HG03064 (cell line): ENCODE measurements around the gene KCNJ18.
"Not testable (repeated sequence)": the region's sequence is repeated elsewhere in the genome, so short reads cannot be mapped to it uniquely, and the experiment has no call there.

ENCODE experiments used
- ATAC-seq: cut with Tn5 transposase; IDR thresholded peaks from one replicate; pipeline ENCODE4 v1.9.1; 2021; ENCODE audit warnings: low read depth; ENCODE audit not compliant: unreplicated experiment

Gene KCNJ18

DNA sequence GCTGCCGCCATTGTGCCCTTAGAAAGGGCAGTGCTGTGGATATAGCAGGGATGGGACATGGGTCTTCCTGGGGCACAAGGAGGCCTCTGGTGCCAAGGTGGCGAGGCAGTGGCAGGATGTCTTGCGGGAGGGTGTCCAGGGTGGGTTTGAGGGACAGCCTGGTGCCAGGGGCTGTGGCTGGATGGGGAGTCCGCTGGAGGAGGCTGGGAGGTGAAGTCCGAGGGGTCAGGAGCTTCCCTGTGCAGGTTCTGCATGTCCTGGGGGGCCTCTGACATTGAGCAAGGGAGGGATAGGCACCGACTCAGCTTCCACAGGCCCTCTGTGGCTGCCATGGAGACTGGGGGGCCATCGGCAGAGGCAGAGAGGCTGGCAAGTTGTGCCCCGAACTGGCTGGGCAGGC, 9.7 kb downstream of the KCNJ18 start:
- ATAC-seq = not testable (repeated sequence)

DNA sequence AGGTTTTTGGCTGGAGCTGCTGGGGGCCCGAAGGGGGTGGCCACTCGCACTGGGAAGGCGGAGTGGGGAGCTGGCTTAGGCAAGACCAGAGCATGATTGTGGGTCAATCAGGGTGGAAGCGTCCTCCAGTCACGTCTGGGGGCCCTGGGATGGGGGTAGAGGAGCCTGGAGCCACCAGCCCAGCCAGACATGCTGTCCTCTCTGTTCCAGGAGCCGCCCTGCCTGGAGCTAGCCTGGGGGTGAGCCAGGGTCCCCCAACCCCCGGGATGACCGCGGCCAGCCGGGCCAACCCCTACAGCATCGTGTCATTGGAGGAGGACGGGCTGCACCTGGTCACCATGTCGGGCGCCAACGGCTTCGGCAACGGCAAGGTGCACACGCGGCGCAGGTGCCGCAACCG, 10.2 kb downstream of the KCNJ18 start:
- not testable (repeated sequence) for ATAC-seq

DNA sequence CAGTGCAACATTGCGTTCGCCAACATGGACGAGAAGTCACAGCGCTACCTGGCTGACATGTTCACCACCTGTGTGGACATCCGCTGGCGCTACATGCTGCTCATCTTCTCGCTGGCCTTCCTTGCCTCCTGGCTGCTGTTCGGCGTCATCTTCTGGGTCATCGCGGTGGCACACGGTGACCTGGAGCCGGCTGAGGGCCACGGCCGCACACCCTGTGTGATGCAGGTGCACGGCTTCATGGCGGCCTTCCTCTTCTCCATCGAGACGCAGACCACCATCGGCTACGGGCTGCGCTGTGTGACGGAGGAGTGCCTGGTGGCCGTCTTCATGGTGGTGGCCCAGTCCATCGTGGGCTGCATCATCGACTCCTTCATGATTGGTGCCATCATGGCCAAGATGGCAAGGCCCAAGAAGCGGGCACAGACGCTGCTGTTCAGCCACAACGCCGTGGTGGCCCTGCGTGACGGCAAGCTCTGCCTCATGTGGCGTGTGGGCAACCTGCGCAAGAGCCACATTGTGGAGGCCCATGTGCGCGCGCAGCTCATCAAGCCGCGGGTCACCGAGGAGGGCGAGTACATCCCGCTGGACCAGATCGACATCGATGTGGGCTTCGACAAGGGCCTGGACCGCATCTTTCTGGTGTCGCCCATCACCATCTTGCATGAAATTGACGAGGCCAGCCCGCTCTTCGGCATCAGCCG, 10.8 kb downstream of the KCNJ18 start:
- not testable (repeated sequence) for ATAC-seq

DNA sequence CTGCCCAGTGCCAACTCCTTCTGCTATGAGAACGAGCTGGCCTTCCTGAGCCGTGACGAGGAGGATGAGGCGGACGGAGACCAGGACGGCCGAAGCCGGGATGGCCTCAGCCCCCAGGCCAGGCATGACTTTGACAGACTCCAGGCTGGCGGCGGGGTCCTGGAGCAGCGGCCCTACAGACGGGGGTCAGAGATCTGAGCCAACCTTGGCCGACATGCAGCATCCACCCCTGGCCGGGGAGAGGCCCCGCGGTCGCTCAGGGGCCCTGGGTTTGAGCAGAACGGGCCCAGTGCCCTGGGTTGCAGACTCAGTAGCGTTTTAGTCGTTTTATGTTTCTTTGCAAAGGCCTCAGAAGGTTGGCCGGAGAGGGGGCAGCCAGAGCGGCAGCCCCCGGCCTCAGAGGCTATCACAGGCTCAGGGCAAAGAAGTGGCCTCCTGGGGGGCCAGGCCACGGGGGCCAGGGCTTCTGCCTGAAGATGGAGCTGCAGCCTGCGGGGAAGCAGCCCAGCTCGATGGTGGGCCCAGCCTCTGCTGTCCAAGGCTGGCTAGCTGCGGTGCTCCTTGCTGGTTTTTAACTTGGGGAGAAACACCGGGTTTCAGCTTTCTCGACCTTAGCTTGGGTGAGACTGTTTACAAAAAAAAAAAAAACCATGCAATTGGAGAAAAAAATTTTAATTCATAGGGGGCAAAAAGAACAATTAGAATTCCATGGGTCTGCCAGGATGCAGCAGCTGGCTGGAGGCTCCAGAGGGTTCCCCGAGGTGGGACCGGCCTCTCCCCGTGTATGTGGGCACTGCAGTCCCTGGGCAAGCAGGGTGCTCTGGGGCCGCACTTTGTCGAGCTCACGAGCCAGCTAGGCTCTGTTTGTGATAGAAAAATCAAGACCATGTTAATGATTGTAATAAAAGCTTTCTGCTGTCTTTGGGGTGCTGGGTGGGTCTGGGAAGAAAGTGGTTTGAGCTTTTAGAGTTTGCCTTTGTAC, 11.9 kb downstream of the KCNJ18 start:
- ATAC-seq = not testable (repeated sequence)

DNA sequence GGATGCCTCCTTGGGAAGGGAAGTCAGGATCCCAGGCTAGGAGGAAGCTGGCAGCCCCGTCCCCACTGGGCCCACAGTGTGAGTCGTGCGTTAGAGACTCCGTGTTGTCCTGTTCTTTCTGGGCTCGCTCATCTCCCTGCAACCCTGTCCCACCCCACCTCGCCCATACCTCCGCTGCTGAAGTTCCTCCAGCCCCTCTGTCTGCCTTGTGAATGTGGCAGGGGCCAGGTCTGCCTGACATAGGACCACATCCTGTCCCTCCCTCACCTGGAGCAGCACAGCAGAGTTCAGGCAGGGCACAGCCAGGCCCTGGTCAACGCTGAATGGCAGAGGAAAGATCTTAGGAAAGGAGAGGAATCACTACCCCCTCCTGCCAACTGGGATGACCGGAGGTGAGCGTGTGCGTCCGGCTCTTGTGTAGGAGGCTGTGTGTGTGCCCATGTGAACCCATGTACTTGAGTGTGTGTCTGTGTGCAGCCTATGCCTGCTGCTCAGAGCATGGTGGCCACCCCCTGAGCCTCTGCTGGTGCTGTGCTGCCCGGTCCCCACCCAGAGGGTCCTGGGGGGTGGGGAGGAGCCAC, 12.8 kb downstream of the KCNJ18 start:
- no peak for ATAC-seq

DNA sequence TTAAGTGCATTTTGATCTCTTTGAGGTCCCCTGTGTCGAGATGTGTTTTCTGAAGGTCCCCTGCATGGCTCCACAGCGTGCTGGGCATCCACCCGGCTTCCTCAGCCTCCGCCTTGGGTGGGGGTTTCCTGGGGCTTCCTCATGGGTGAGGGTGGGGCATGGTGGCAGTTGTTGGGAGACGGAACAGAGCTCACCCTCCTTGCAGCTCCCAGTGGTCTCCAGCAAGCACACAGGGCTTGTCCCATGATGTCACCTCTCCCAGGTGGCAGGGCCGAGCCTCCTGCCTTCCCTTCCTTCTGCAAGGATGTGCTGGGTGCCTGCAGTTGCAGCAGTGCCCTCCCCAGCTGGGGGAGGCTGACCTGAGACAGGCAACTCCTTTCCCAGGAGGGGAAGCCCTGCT, 13.4 kb downstream of the KCNJ18 start:
- not testable (repeated sequence) for ATAC-seq

DNA sequence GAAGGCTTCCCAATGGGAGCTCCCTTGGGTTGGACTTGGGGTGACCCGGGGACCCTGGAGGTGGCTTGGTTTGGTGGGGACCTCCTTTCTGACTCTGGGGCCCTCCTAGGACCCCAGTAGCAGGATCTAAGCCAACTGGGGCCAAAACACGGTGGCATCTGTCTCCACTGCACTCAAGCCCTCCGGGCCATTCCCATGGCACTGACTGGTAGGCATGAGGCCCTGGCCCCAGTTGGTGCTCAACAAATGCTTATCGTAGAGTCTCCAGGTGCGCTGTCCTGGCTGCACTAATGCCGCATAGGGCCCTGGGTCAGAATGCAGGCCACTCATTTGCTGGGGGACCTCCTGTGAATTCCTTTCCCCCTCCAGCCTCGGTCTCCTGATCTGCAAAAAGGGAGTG, 14.2 kb downstream of the KCNJ18 start:
- ATAC-seq = not testable (repeated sequence)

DNA sequence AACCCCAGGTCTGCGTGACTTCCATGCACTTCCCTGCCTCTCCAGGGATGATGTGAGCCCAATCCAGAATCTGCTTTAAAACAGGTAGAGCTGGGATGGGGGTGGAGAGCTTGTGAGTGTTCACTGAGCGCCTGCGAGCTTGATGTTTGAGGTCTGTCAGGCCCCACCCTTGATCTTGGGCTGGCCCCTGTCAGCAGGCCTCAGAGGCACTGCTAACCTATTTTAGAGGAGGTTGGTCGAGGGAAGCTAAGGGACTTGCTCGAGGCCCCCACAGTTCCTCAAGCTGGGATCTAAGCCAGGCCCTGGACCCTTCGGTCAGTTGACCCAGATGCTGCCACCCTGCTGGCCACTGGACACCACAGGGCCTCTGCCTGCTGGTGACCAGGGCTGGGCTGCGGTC, 14.8 kb downstream of the KCNJ18 start:
- ATAC-seq = not testable (repeated sequence)

DNA sequence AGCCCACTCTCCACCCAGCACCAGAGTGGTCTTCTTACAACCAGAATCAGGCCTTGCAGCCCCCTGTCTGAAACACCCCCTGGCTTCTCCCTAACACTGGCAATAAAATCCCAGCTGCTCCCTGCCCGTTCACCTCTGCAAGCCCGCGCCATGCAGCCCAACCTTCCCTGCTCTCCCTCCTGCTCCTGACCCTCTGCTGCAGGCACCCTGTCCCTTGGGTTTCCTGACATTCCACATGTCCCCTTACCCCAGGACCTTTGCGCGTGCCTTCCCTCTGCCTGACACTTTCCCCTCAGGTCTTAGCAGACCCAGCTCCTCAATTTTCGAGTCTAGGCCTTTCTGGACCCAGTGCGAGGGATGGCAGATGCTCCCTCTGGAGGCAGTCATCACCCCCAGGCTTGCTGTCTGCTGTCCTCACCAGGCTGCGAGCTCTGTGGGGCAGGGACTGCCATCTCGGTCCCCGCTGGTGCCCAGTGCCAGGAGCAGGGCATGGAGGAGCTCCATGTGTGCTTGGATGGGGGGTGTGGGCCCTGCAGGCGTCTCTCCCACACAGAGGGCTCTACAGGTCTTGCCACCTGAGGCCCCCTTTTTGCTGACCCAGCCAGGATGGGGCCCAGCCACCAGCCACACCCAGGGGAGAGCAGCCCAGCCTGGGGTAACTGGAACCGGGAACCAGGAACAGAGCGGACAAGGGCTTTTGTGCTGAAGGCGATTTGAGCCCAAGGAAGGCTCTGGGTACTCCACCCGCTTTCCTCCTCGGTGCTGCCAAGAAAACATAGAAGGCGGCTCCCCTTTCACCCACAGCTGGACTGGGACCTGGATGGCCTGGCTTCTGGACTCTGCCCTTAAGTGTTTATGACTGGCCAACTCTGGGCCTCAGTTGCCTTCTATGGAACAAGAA, 15.6 kb downstream of the KCNJ18 start:
- ATAC-seq = not testable (repeated sequence)

DNA sequence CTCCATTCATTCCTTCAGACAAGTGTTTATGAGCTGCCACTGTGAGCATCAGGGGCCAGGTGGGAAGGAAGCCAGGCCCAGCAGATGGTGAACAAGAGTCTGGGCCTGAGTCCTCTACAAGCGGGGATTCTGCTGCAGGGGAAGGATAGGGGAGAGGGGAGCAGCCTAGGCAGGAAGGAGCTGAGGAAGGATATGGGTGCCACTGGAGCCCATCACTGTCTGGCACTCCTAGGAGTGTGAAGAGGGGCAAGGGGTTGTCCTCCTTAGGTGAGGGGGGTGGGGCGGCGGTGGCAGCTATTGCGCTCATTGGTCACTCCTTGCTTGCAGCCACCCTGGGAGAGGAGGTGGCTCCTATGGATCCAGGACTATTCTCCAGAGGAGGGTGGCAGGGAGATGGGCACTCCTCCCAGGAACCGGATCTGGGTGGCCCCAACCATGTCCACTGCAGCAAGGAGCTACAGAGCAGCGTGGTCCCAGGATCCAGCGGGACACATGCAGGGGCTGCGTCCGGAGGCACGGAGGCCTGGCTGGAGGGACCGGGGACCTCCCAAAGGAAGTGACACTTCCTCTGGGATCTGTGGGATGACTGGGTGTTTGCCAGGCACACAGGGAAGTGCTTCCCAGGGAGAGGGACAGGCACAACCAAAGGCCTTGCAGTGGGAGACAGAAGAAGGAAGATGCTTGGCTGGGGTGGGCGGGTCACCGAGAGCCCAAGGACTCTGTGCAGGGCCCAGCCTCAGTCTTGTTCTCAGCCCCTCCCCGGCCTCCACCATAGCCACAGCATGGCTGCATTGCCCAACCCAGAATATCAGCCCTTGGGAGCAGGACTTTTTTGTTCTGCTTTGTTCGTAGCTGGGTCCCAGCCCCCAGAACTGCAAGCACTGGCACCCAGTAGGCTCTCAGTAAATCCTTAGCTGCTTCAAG, 16.6 kb downstream of the KCNJ18 start:
- ATAC-seq = not testable (repeated sequence)

DNA sequence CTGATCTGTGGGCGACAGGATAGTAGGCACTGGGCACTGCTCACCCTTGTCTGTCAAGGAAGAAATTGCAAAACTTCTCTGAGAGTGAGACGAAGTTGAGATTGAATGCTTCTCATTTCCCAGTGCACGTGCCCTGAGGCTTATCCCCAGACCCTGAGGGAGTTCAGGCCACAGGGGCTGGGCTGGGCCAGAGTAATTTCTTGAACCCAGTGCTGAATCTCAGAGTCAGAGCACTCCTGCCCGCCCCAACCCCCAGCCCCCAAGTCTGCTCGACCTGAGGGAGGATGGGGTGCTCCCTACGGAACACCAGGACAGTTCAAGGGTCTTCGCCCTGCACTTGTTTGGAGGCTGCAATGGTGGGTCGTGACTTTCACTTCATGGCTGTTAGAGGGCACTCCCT, 17.7 kb downstream of the KCNJ18 start:
- ATAC-seq = not testable (repeated sequence)

DNA sequence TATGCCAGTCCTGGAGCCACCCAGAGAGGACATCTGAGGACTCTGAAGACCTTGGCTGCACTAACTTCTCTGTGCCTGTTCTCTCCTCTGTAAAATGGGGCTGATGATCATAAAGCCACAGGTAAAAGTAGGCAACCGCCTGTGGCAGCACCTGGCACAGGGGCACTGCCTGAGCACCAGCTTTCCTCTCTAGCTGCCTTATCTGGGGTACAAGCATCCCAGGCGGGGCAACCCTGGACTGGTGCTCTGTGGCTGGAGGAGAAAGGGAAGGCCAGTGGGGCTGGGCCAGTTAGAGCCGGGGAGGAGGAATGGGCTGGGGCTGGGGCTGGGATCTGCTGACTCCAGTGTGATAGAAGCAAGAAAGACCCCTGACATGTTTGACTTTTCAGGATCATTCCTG, 18.2 kb downstream of the KCNJ18 start:
- ATAC-seq = not testable (repeated sequence)

DNA sequence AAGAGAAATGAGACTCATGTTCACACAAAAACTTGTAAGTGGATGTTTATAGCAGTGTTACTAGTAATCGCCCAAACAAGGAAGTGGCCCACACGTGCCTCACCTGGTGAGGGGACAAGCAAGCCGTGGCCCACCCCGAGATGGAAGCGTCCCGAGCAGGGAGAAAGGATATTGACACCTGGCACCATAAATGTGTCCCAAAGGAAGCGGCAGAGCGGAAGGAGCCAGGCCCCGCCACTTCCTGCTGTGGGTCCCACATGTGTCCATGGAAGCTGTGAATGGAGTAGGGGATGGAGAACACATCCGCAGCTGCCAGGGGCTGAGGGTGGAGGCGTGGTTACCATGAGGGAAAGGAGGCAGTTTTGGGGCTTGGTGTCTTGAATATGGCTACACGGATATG, 18.9 kb downstream of the KCNJ18 start:
- ATAC-seq = no peak

DNA sequence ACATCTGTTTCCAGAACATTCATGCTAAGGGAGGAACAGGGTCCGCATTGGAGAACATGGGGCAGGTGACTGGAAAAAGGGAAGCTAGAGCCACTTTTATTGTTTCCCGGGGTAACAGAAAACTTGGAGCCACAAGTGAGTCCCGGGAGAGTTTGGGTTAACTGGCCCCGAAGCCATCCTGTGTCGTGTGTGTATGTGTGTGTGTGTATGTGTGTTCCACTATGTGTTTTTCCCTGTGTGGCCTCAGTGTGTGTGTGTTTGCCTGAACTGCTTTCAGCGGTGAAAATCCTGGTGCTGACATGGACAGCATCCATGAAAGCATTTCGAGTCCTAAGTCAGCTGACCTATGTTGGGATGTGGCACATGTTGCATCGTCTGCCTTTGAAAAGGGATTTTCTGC, 20.7 kb downstream of the KCNJ18 start:
- not testable (repeated sequence) for ATAC-seq

DNA sequence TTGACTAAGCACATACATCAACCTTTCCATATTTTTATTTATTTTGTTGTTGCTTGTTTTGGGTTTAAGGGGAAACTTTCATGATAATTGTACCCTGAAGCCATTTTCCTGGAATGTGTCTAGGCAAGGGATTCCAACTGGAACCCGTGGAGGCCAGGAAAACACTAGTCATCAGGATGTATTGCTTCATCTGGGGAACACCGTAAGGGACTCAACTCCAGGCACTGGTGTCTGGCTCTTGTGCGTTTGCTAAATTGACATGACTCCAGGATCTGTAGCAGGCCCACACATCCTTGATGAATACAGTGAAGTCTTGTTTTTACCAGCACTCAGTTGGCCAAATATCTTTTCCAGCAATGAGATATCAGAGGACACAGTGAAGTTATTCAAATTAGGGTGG, 21.3 kb downstream of the KCNJ18 start:
- not testable (repeated sequence) for ATAC-seq

DNA sequence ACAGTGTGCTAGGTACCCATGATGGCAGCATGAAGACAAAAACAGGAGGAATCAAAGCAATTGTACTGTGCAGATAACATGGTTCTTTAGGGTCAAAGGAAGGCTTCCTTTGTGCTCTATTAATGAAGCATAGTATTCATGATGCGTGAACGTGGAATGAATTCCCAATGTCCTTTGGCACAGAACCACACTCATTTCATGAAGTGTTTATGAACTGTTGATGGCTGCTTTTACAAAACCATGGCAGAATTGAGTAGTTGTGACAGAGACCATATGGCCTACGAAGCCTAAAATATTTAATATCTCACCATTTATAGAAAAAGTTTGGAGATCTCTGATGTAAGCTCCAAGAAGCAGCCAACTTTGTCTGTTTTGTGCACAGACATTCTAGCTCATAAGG, 22.4 kb downstream of the KCNJ18 start:
- ATAC-seq = not testable (repeated sequence)

DNA sequence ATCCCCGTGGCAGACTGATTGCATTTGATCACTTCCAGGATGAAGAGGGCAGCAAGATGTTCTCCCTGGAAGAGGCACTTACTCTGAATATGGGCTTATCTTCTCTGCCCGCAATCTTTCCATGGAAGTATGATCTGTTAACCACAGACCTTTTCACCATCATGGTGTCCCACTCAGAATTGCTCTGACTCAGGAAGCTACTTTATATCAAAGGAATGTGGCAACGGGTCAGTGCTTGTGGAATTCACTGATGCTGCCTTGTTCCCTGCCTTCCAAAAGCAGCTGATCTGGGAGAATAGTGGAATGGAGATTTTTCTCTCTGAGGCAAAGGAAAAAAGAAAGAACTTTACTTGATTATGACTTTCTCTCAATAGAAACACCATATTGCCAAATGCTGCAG, 23.6 kb downstream of the KCNJ18 start:
- ATAC-seq = not testable (repeated sequence)

DNA sequence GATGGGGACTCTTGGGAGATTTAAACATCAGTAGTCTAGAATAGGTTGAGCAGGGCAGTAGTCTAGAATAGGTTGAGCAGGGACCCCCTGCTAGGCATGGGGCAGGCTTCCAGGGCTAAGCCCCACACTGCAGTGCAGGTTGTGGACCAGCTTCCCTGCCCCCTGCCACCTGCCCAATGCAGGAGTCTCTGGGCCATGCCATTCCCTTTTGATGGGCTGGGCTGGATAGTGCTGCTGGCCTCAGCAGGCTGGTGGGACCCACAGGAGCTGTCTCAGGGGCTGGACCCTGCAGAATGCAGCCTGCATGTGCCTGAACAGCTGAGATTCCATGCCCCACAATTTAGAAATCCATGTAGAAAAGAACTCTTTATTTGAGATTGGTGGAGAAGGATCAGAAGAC, 26.6 kb downstream of the KCNJ18 start:
- not testable (repeated sequence) for ATAC-seq
